IgD-negative memory B cell (primary cell): Measurements from ENCODE around the gene ADGRE3. TPM values are rescaled to one million over a fixed set of nuclear protein-coding genes. Genes with fewer than 3 reads are reported as not detected.

Source experiments
- polyA plus RNA-seq: library from polyadenylated mRNA; unstranded; fragments of 300-500 nt; fragmentation: Illumina TruSeq; gene quantifications from one replicate; pipeline ENCODE4 v1.2.3, GENCODE V29; 2021

ADGRE3 gene
- polyA plus RNA-seq, 1 donor from 2014 or later: not detected

Other genes with a start within 250 kb of the ADGRE3 start
- 52.6 TPM for gene PKN1, start 241.5 kb downstream of the ADGRE3 start, polyA plus RNA-seq
- gene PTGER1, start 199.5 kb downstream of the ADGRE3 start, polyA plus RNA-seq: not detected
- 10.1 TPM for gene GIPC1, start 178.7 kb downstream of the ADGRE3 start, polyA plus RNA-seq
- 77.1 TPM for gene DNAJB1, start 156.4 kb downstream of the ADGRE3 start, polyA plus RNA-seq
- 145 TPM for gene TECR, start 145.2 kb downstream of the ADGRE3 start, polyA plus RNA-seq
- gene NDUFB7, start 102.8 kb downstream of the ADGRE3 start, polyA plus RNA-seq: 224 TPM
- 27.0 TPM for gene CLEC17A, start 91.8 kb downstream of the ADGRE3 start, polyA plus RNA-seq
- gene ZNF333, start 15.2 kb upstream of the ADGRE3 start, polyA plus RNA-seq: 6.2 TPM
- gene ADGRE2, start 103.7 kb upstream of the ADGRE3 start, polyA plus RNA-seq: 0.06 TPM
- gene OR7A5, start 160.3 kb upstream of the ADGRE3 start, polyA plus RNA-seq: not detected
- not detected for gene OR7C1, start 160.3 kb upstream of the ADGRE3 start, polyA plus RNA-seq
- not detected for gene OR7A10, start 174.1 kb upstream of the ADGRE3 start, polyA plus RNA-seq
- not detected for gene OR7A17, start 211.3 kb upstream of the ADGRE3 start, polyA plus RNA-seq